C4-2B (cell line): Measurements from ENCODE around the gene ERI3.

ENCODE experiments used
- ZFX ChIP-seq: fragments of 450-650 bp; IDR thresholded peaks from 2 replicates; pipeline ENCODE4 v1.6.1; 2017
- TF ChIP-seq, protein P1 (sequence below): fragments of 450-650 bp; conservative IDR thresholded peaks from 2 replicates; pipeline ENCODE4 v1.5.1; 2017; ENCODE audit warnings: mild to moderate bottlenecking

DNA sequence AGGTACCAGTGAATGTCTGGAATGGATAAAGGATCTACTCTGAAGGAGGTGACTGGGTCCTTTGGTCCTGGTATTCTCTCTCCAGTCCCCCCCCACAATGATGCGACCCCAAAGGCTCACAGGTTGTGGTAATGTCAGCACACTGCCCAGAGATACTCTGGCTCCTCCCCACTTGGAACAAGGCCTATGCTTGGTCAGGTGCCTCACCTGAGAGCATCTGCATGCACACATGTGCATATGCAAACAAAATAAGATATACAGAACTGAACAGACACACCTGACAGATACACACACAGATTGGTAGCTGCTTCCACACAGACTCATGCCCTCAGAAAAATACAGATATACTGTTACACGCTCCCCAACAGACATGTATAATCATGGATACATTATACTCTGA lies 108.3 kb downstream of the ERI3 start:
- TF ChIP-seq, protein P1, sequence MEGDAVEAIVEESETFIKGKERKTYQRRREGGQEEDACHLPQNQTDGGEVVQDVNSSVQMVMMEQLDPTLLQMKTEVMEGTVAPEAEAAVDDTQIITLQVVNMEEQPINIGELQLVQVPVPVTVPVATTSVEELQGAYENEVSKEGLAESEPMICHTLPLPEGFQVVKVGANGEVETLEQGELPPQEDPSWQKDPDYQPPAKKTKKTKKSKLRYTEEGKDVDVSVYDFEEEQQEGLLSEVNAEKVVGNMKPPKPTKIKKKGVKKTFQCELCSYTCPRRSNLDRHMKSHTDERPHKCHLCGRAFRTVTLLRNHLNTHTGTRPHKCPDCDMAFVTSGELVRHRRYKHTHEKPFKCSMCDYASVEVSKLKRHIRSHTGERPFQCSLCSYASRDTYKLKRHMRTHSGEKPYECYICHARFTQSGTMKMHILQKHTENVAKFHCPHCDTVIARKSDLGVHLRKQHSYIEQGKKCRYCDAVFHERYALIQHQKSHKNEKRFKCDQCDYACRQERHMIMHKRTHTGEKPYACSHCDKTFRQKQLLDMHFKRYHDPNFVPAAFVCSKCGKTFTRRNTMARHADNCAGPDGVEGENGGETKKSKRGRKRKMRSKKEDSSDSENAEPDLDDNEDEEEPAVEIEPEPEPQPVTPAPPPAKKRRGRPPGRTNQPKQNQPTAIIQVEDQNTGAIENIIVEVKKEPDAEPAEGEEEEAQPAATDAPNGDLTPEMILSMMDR: no peak
- no peak for TF ChIP-seq ZFX
